HFFc6 (cell line): ENCODE data around the gene TCF7L1. TPM values are rescaled to one million over a fixed set of nuclear protein-coding genes. Genes with fewer than 3 reads are reported as not detected.
A peak's percentile ranks its signal among the peaks of the same experiment; 100 is the strongest.

Experiments used
- DNase-seq: peaks from one replicate; pipeline ENCODE4 v3.0.0-alpha.2; 2018
- H3K27ac Mint-ChIP-seq: 2 replicates; pipeline ENCODE4 v1.8.0; 2020; ENCODE audit warnings: mild to moderate bottlenecking, mixed read lengths
- H3K27me3 Mint-ChIP-seq: 2 replicates; pipeline ENCODE4 v1.8.0; 2021; ENCODE audit warnings: mild to moderate bottlenecking, moderate library complexity, mixed read lengths; ENCODE audit not compliant: insufficient read depth
- H3K36me3 Mint-ChIP-seq: 2 replicates; pipeline ENCODE4 v1.8.0; 2021; ENCODE audit warnings: low read depth, mixed read lengths
- H3K4me1 Mint-ChIP-seq: 2 replicates; pipeline ENCODE4 v1.8.0; 2020; ENCODE audit warnings: low read depth, mixed read lengths
- H3K4me3 Mint-ChIP-seq: 2 replicates; pipeline ENCODE4 v1.8.0; 2020; ENCODE audit warnings: mild to moderate bottlenecking, moderate library complexity, mixed read lengths
- H3K9me3 Mint-ChIP-seq: 2 replicates; pipeline ENCODE4 v1.8.0; 2020; ENCODE audit warnings: mild to moderate bottlenecking, mixed read lengths
- total RNA-seq, 6 experiments: library from RNA; stranded (reverse); fragmentation: NEBNext Ultra II Directional; extraction: Animal tissue kit (Norgen Biotek cat#: 25700); gene quantifications; 2 replicates in 1 of 6; 3 replicates in 5 of 6; pipeline ENCODE4 v1.2.3, GENCODE V29; 2021
- TF ChIP-seq, protein P1 (sequence below): fragments of 200-600 bp; sonication (generic); IDR thresholded peaks from 2 replicates; pipeline ENCODE4 v1.5.0; 2021; ENCODE audit warnings: antibody characterized with exemption, mild to moderate bottlenecking

The TCF7L1 gene
- total RNA-seq, 6 experiments from 2014 or later: 2.6 to 10.3 (median 9.4) TPM

DNA sequence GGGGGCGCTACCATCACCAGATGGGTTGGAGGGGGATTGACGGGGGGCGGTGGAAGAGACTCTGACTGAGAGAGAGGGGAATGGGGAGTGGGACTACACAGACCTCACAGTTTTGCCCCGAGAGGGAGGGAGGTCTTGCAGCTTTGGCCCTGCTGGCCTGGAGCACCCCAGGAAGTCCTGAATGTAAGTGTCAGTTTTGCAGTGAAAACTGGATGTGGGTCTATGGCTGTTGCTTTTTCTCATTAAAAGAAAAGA, 2.4 kb downstream of the TCF7L1 start:
- Mint-ChIP-seq H3K36me3 (no peaks in the 10 kb centered on the region), H3K27me3 (no peaks in the 10 kb centered on the region; the same call in 1 of the 2 replicates), H3K9me3 (no peaks in the 10 kb centered on the region), H3K27ac (no peak overlapping the region), H3K4me1 (peaks cover 16% of the 10 kb centered on the region), H3K4me3 (no peak overlapping the region; the same call in 1 of the 2 replicates)
- no peak for DNase-seq
- TF ChIP-seq, protein P1, sequence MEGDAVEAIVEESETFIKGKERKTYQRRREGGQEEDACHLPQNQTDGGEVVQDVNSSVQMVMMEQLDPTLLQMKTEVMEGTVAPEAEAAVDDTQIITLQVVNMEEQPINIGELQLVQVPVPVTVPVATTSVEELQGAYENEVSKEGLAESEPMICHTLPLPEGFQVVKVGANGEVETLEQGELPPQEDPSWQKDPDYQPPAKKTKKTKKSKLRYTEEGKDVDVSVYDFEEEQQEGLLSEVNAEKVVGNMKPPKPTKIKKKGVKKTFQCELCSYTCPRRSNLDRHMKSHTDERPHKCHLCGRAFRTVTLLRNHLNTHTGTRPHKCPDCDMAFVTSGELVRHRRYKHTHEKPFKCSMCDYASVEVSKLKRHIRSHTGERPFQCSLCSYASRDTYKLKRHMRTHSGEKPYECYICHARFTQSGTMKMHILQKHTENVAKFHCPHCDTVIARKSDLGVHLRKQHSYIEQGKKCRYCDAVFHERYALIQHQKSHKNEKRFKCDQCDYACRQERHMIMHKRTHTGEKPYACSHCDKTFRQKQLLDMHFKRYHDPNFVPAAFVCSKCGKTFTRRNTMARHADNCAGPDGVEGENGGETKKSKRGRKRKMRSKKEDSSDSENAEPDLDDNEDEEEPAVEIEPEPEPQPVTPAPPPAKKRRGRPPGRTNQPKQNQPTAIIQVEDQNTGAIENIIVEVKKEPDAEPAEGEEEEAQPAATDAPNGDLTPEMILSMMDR: no peak

DNA sequence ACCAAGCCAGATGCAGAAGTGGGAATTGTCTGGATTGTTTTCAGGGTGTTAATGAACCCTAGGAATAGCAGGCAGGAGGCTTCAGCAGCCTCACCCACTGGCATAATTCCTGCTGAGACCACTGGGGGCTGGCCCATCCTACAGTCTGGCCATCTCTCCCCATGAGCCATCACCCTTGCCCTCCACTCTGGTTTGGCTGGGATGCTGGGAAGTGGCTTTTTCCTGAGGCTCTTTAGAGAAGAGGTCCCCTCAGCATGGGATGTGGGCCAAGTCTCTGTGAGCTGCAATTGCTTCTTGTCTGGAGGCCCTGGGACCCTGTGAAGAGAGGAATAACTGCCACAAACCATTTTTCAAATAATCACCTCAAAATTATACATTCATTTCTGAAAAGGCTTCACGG, 4.0 kb downstream of the TCF7L1 start:
- H3K36me3 Mint-ChIP-seq: no peaks in the 10 kb centered on the region
- H3K27me3 Mint-ChIP-seq: no peaks in the 10 kb centered on the region; the same call in 1 of the 2 replicates
- H3K4me1 Mint-ChIP-seq: peaks cover 13% of the 10 kb centered on the region
- H3K27ac Mint-ChIP-seq: no peak overlapping the region
- DNase-seq: no peak
- TF ChIP-seq, protein P1: no peak
- H3K4me3 Mint-ChIP-seq: no peak overlapping the region
- H3K9me3 Mint-ChIP-seq: no peaks in the 10 kb centered on the region

DNA sequence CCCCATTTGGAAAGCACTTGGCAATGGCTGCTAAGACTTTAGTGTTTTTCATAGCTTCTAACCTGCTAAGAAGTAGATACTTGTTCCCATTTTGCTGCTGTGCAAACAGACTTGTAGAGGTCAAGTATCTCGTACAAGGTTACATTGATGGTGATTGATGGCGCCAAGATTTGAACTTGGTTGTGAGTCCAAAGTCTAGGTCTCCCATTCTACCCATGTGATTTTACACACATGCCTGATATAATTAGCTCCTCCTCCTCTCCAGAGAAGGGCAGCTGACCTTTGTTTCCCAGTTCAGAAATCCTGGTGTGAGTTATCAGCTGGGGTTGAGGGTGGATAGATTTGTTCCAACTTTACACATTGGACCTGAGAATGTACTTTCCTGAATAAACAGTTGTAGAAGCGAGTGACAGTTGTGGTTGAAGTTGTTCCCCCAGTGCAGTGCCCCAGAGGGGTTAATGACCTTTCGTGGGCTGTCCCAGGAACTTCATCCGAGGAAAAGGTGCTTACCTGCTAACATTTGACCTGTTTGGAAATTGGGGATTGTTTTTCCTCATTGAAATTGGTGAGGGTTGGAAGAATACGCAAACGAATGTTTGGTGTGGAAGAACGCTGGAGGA, 10.4 kb downstream of the TCF7L1 start:
- H3K4me3 Mint-ChIP-seq: no peak overlapping the region
- H3K27me3 Mint-ChIP-seq: no peaks in the 10 kb centered on the region; the same call in 1 of the 2 replicates
- H3K27ac Mint-ChIP-seq: no peak overlapping the region
- TF ChIP-seq, protein P1: no peak
- no peak for DNase-seq
- no peaks in the 10 kb centered on the region for H3K36me3 Mint-ChIP-seq
- peaks cover 15% of the 10 kb centered on the region for H3K4me1 Mint-ChIP-seq
- no peaks in the 10 kb centered on the region for H3K9me3 Mint-ChIP-seq

DNA sequence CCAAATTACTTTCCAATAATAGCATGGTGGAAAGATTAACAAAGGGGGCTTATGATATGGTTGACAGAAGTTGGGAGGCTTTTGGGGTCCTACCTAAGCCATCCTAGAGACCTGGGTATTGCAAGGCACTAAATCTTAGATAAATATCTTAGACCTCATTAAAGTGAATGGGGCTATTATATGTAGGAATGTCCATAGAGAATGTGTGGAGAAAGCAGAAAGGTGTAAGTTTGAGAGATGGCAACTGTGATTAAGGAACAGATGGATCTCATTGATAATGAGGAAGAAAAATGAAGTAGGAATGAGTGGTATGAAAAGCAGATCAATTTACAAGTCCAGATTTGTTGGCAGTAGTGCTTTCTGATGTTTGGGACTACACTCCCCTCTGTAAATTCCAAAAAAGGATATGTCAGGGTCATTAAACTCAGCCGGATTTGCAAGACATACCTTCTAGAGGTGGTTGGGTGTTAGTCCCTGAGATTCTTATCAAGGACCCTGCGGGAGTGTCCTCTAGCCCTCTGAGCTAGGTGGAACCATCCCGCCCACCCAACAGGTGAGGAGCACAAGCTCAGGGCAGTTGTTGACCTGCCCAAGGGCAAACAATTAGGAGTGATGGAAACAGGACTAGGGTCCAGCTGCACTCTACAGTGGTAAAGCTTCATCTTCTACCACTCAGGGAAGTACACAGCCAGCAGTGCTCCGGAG, 12.1 kb downstream of the TCF7L1 start:
- no peak overlapping the region for H3K4me3 Mint-ChIP-seq
- H3K27me3 Mint-ChIP-seq: no peaks in the 10 kb centered on the region; the same call in 1 of the 2 replicates
- TF ChIP-seq, protein P1: no peak
- no peaks in the 10 kb centered on the region for H3K36me3 Mint-ChIP-seq
- no peak for DNase-seq
- H3K27ac Mint-ChIP-seq: no peak overlapping the region
- H3K9me3 Mint-ChIP-seq: no peaks in the 10 kb centered on the region
- peaks cover 14% of the 10 kb centered on the region for H3K4me1 Mint-ChIP-seq

DNA sequence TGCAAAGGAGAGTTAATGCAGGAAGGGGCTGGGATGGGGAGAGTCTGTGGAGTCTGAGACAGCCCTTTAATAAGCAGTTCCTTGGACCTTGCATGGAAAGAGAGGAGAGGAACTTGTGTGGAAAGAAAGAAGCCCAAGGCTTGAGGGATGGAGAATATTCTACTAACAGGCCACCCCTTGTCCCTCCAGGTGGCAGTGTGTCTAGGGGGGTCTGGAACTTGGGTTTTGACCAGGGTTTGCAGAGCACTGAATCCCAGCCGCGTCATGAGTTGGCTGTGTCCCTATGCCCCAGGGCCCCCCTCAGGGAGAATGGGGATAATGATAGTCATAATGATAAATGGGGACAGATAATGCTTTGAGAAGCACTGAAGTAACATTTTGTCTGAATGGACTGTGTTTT, 15.0 kb downstream of the TCF7L1 start:
- no peak for DNase-seq
- Mint-ChIP-seq H3K9me3 (no peaks in the 10 kb centered on the region), H3K4me1 (peaks cover 28% of the 10 kb centered on the region), H3K27me3 (no peaks in the 10 kb centered on the region; the same call in 1 of the 2 replicates), H3K4me3 (no peak overlapping the region), H3K36me3 (no peaks in the 10 kb centered on the region), H3K27ac (no peak overlapping the region; the same call in 1 of the 2 replicates)
- TF ChIP-seq, protein P1: 0 out of 2 replicates have a peak, but pooled peaks have one; percentile 12
